Gastroesophageal sphincter (tissue), 4 donors: Measurements from ENCODE around the gene EXOSC7. TPM values are rescaled to one million over a fixed set of nuclear protein-coding genes. Genes with fewer than 3 reads are reported as not detected.

Experiments
- ATAC-seq: fragments of 150-250 bp; one replicate; pipeline ENCODE4 v1.9.1; 2016; ENCODE audit warnings: mild to moderate bottlenecking, moderate library complexity
- H3K27ac ChIP-seq, 4 donors: fragments of 200-600 bp; sonication (generic) in 3 of 4; 1 replicate in 3 of 4; 2 replicates in 1 of 4; pipeline ENCODE4 v1.5.1; 2016 to 2019
- H3K27me3 ChIP-seq: fragments of 200-600 bp; sonication (generic); one replicate; pipeline ENCODE4 v1.5.1; 2019
- H3K36me3 ChIP-seq, 2 donors: fragments of 200-600 bp; sonication (generic); one replicate each; pipeline ENCODE4 v1.5.1; 2019; ENCODE audit warnings: control low read depth in 1 of 2
- H3K4me1 ChIP-seq, 3 donors: fragments of 200-600 bp; sonication (generic); 1 replicate in 2 of 3; 2 replicates in 1 of 3; pipeline ENCODE4 v1.5.1; 2016 to 2019; ENCODE audit warnings: control low read depth in 2 of 3
- H3K4me3 ChIP-seq, 2 donors: fragments of 200-600 bp; sonication (generic); one replicate each; pipeline ENCODE4 v1.5.1; 2019; ENCODE audit warnings: mild to moderate bottlenecking in 1 of 2, moderate library complexity in 1 of 2
- H3K9me3 ChIP-seq, 3 donors: fragments of 200-600 bp; sonication (generic); one replicate each; pipeline ENCODE4 v1.5.1; 2017 to 2019; ENCODE audit warnings: control low read depth in 2 of 3
- CTCF ChIP-seq, 4 experiments: fragments of 200-600 bp in 2 of 4; fragments of 450-650 bp in 2 of 4; sonication (generic) in 1 of 4; IDR thresholded peaks; one replicate each; pipeline ENCODE4 v1.5.1; 2017 to 2019; ENCODE audit warnings: antibody characterized with exemption in 4 of 4, mild to moderate bottlenecking in 2 of 4, moderate library complexity in 2 of 4
- EP300 ChIP-seq: sonication (generic); formaldehyde crosslinking; IDR thresholded peaks from one replicate; pipeline ENCODE4 v1.6.1; 2017; ENCODE audit warnings: antibody characterized with exemption, mild to moderate bottlenecking
- POLR2A ChIP-seq, 2 donors: fragments of 450-650 bp; IDR thresholded peaks; one replicate each; pipeline ENCODE4 v1.6.1; 2017; ENCODE audit warnings: antibody characterized with exemption in 2 of 2, mild to moderate bottlenecking in 2 of 2, moderate library complexity in 1 of 2
- POLR2AphosphoS5 ChIP-seq: sonication (generic); formaldehyde crosslinking; IDR thresholded peaks from one replicate; pipeline ENCODE4 v1.6.1; 2017; ENCODE audit warnings: antibody characterized with exemption
- WGBS, 2 donors: methylation state at CpG; one replicate each; pipeline ENCODE4 v1.1.5; 2018; ENCODE audit warnings: low coverage in 1 of 2; 5-methylcytosine and 5-hydroxymethylcytosine counted together
- total RNA-seq, 4 donors: library from RNA; depleted of rRNA; stranded (reverse); fragments of >200 nt; gene quantifications; one replicate each; pipeline ENCODE4 v1.1.0, GENCODE V29; 2016

The EXOSC7 gene
- total RNA-seq, 4 donors from 2014 or later = 40.6 to 52.8 (median 46.0) TPM

- Histone ChIP-seq H3K4me3 (no peak overlapping the region), H3K27me3 (no peaks in the 10 kb centered on the region), H3K36me3 (peaks cover 0 to 73% of the 10 kb centered on the region in 2 donors), H3K9me3 (no peaks in the 10 kb centered on the region), H3K27ac (no peak overlapping the region), H3K4me1 (no peaks in the 10 kb centered on the region)
- WGBS, 2 donors = 63 to 100% methylated on average over 1 of the region's 2 CpGs
- TF ChIP-seq POLR2A (IDR thresholded peaks at IDR 0.05) = no peak
- TF ChIP-seq CTCF (IDR thresholded peaks at IDR 0.05) = no peak
- TF ChIP-seq EP300 = no peak
- no peak for TF ChIP-seq POLR2AphosphoS5
- no peak for ATAC-seq
Measured at GRCh38 chr3:44931791-44932190, 44.3 kb upstream of the EXOSC7 start.

DNA sequence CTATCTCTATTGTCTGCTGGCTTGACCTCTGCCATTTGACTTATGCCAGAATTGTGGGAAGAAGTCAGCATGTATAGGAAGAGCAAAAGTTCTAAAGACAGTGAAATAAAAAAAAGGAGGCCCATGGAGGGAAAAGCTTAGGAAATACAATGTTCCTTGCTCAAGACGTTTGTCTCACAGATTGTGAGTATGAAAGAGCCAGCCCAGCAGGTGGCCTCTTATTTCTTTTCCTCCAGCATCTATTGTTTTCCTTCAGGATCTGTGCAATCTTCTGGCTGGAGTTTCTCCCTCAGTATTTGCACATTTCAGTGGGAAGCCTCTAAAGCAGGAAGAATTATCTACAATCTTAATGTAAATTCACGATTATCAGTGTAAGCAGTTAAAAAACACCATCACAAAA is 43.8 kb upstream of the EXOSC7 start:
- Histone ChIP-seq H3K4me1 (no peaks in the 10 kb centered on the region), H3K27ac (no peak overlapping the region), H3K36me3 (peaks cover 0 to 73% of the 10 kb centered on the region in 2 donors), H3K9me3 (no peaks in the 10 kb centered on the region), H3K27me3 (no peaks in the 10 kb centered on the region), H3K4me3 (no peak overlapping the region)
- 51 to 72% methylated on average over 2 of the region's 2 CpGs for WGBS, 2 donors
- no peak for ATAC-seq
- TF ChIP-seq EP300 = no peak
- no peak for TF ChIP-seq POLR2A (IDR thresholded peaks at IDR 0.05)
- TF ChIP-seq POLR2AphosphoS5 = no peak
- no peak for TF ChIP-seq CTCF (IDR thresholded peaks at IDR 0.05)

DNA sequence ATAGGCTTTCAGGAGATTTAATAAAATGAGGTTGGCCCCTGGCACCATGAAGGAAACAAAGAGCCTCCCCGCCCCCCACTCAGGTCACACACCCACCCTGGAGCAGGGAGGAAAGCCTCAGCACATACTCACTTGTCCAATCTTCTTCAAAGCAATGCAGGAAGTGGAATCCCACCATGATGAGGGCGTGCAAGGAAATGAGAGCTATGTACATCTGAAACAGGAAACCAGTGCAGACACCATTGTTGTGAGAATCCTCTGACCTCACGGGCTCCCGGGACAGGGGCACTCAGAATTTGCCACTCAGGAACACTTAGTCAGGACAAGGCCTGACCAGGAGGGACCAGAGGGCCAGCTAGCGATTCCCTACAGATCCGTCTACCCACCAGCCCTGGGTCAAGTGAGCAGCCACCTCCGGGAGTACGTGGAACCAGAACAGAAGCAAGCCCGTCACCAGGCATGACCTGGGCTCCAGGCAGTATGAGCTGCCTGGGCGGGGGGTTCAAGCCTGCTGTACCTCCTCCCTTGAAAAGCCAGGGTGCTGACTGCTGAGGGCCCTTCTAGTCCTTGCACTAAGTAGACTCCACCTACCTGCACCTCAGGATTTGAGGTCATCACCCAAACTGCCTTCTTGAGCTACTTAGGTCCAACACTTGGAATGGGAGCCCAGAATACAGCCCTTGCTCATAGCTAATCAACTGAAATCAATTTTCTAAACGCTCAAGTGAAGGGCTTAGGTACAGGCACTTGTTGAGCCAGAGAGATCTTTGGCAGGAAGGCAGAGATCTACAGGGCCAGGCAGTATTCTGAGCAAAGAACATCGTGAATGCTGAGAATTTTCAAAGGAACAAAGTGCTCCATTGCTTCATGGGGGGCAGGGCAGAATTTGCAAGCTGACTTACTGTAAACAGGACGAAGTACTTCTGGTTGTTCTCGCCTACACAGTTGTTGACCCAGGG is 42.8 kb upstream of the EXOSC7 start:
- H3K4me3 ChIP-seq = no peak overlapping the region
- H3K4me1 ChIP-seq = no peaks in the 10 kb centered on the region
- H3K27ac ChIP-seq = no peak overlapping the region
- peaks cover 0 to 73% of the 10 kb centered on the region in 2 donors for H3K36me3 ChIP-seq
- TF ChIP-seq EP300 (no peak), CTCF (IDR thresholded peaks at IDR 0.05) (no peak), POLR2A (IDR thresholded peaks at IDR 0.05) (no peak), POLR2AphosphoS5 (no peak)
- H3K27me3 ChIP-seq = no peaks in the 10 kb centered on the region
- WGBS, 2 donors = 71 to 94% methylated on average over 2 of the region's 14 CpGs
- no peak for ATAC-seq
- no peaks in the 10 kb centered on the region for H3K9me3 ChIP-seq

DNA sequence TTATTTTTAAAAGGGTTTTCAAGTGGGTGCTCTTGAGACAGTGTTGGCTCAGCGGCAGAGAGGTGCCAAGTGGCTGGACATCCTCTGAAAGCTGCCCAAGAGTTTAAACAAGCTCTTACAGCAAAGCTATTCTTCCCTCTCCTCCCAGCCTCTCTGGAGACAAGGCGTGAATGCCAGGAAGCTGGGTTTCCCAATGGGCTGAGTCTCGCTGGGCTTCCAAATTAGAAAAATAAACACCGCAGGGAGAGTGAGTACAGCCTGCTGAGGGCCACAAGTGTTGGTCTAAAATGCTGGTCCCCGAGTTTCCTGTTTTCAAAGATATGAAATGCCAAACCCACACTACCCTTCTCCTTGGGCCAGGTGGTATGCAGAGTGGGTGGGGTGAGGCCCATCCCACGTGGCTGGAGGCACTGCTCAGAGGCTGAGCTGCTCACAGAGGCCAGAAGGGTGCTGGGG is 36.4 kb upstream of the EXOSC7 start:
- peaks cover 0 to 77% of the 10 kb centered on the region in 2 donors for H3K36me3 ChIP-seq
- no peak overlapping the region for H3K27ac ChIP-seq
- WGBS, 2 donors = 70% methylated on average over 6 of the region's 6 CpGs; no CpG with 5 or more reads in 1 of the 2 donors

More for the DNA sequence above, 36.4 kb upstream of the EXOSC7 start:
- H3K4me1 ChIP-seq = no peaks in the 10 kb centered on the region
- no peak overlapping the region for H3K4me3 ChIP-seq
- H3K9me3 ChIP-seq = no peaks in the 10 kb centered on the region
- no peaks in the 10 kb centered on the region for H3K27me3 ChIP-seq
- ATAC-seq = no peak
- TF ChIP-seq CTCF (IDR thresholded peaks at IDR 0.05) (no peak), POLR2AphosphoS5 (no peak)
